HG03442 (cell line): ENCODE measurements around the gene MRPL49.
A peak's percentile ranks its signal among the peaks of the same experiment; 100 is the strongest.

ENCODE experiments used
- ATAC-seq: cut with Tn5 transposase; IDR thresholded peaks from one replicate; pipeline ENCODE4 v1.9.1; 2021; ENCODE audit warnings: mild to moderate bottlenecking, moderate library complexity; ENCODE audit not compliant: unreplicated experiment

The MRPL49 gene

DNA sequence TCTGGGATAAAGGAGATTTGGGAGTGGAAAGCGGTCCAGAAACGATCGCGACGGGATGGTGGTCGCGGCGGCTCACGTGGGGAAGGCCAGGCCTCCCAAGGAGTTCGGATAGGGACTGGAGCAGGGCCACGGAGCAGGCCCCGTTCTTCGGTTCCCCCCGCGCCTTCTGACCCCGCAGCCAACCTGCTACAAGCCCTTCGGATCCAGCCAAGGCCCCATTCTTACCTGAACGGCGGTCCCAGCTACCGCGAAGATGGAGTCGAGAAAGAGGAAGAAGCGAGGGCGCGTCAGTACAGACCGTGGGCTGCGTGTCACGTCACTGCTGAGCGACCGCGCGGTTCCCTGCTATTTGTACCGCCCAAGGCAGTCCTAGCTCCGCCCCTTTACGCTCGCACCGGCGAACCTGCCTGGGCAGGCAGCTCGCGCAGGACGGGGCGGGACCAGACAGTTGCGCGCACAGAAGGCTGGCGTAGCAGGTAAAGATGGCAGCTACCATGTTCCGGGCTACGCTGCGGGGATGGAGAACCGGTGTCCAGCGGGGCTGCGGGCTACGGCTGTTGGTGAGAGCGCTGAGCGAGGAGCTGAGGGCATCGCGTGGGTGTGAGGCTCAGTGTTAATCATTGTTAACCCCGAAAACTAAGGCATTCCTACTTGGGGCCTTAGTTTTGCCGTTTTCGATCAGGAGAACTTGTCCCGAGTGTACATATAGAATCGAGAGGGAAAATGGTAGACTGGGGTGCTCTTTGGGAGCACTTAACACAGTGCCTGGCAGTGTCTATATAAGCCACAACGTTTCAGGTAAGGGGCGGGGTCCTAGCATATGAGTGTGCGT is at the start of gene MRPL49, which contains the start of gene FAU:
Gene MRPL49, plus strand, starts transcription at position 457 of the 832 bp plus-strand sequence. Its CDS starts 26 bp downstream, at position 483.
Gene FAU, minus strand, starts transcription at position 270 of the 832 bp plus-strand sequence. CDS start 321 bp downstream, outside the sequence.
- peak; percentile 70 for ATAC-seq

DNA sequence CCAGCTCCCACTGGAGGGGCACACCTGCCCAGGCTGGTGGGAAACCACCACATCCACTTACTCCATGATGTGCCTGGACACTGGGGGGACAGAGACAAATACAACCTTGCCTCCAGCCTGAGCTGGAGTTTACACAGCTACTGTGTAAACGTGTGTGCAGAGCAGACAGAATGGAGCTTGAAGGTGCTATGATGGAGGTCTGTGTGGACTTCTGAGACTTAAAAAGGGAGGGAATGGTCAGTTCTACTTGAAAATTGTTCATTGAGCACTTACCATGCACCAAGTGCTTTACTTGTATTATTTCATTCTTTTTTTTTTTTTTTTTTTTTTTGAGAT is 49.5 kb upstream of the MRPL49 start:
- no peak for ATAC-seq

- ATAC-seq, result no peak
Measured at GRCh38 chr11:65077451-65077850, 44.7 kb upstream of the MRPL49 start.

DNA sequence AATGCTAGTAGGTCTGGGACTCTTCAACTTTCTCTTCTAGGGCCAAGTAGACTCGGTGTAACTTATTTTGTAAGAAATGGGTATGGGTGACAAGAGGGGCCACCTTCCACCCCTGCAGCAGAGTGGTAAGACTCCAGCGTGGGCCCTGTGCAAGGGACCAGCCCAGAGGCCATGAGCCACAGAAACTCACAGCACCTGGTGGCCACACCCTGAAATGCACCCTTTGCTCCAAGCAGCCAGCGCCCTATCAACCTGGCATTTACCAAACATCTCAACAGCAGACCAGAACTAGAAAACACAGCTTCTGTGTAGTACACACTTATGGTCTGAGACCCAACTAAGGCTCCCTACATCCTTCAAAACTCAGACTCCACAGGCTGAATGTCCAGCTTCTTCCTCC is 44.0 kb upstream of the MRPL49 start:
- no peak for ATAC-seq

GRCh38 chr11:65078786-65079342 is 43.3 kb upstream of the MRPL49 start:
- ATAC-seq, result no peak

GRCh38 chr11:65083134-65083833 is 38.8 kb upstream of the MRPL49 start:
- ATAC-seq, result peak; percentile 16

DNA sequence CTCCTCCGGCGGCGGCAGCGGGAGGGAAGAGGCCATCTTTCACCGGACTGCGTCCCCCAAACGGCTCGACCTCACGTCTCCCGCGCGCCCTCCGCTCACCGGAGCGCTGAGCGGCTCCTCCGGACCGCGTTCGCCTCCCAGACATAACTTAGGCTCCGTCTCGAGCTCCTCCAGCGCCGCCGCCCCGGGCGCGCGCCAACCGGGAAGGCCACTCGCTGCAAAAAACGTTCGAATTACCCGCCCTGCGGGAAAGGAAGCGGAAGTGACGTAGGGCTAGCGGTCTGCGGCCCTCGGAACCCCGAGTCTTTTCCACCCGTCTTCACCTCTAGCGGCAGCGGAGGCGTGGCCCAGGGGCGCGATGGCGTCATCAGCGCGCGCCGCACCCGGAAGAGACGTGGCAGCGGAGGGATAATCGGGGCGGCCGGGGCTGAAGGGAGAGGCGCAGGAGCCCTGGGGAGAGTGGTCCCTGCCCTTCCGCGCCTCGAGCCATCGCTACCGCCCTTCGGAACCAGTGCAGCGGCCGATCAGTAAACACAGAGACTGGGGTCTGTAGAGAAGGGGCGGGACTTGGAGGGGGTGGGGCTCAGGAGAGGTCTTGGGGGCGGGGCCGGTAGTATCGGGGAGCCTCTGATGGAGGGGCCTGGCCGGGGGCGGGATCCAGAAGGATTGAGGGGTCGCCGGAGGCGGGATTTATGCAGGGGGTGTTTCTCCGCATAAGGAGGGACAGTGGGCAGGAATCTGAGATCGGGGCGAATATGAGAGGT is 38.1 kb upstream of the MRPL49 start, which contains the start of the genes CDCA5 and ZFPL1:
Gene CDCA5, minus strand, starts transcription at position 207 of the 764 bp plus-strand sequence. Its CDS starts 62 bp downstream, at position 145.
Gene ZFPL1, plus strand, starts transcription at position 389 of the 764 bp plus-strand sequence. CDS start 477 bp downstream, outside the sequence.
- ATAC-seq, result peak; percentile 71

GRCh38 chr11:65084598-65085375 is 37.3 kb upstream of the MRPL49 start:
- ATAC-seq, result no peak

DNA sequence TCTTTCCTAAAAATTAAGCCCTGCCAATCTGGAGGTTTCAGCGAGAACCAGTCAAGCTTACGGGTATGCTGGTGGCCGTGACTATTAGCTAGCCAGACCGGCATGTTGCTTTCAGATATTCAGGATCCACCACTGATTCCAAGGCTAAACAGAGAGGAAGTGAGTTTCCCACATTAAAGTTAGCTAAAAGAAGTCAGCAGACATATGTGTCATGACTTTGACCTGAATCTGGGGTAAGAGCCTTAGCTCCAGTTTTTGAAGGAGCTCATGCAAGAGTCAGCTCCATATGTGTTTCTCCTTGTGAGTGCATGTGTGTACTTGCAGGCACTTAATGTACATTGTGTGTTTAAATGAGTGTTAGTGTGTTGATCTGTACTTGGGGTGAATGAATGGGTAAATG is 36.7 kb upstream of the MRPL49 start:
- no peak for ATAC-seq

GRCh38 chr11:65086809-65087208 is 35.3 kb upstream of the MRPL49 start:
- ATAC-seq, result no peak

DNA sequence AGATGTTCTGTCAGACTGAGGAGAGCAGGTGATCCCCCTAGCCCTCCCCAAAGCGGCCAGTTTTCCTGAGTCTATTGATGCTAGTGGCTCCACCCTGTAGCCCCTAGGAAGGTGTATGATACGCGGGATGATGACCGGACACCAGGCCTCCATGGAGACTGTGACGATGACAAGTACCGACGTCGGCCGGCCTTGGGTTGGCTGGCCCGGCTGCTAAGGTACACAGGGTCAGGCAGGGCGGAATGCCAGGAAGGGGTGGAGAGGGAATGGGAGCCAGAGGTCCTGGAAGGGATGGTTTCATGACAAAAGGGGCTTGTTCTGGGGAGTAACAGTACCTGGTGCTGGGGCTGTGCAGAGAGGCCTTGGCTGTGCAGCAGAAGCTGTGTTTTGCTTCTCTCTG is 34.9 kb upstream of the MRPL49 start:
- ATAC-seq, result no peak

DNA sequence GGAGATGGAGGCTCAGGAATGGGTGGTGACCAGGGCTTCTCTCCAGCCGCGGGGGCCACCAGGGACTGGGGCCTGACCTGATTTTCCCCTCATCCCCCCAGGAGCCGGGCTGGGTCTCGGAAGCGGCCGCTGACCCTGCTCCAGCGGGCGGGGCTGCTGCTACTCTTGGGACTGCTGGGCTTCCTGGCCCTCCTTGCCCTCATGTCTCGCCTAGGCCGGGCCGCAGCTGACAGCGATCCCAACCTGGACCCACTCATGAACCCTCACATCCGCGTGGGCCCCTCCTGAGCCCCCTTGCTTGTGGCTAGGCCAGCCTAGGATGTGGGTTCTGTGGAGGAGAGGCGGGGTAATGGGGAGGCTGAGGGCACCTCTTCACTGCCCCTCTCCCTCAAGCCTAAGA is 34.3 kb upstream of the MRPL49 start:
- ATAC-seq, result no peak

- ATAC-seq, result no peak
Measured at GRCh38 chr11:65089621-65090020, 32.5 kb upstream of the MRPL49 start.

DNA sequence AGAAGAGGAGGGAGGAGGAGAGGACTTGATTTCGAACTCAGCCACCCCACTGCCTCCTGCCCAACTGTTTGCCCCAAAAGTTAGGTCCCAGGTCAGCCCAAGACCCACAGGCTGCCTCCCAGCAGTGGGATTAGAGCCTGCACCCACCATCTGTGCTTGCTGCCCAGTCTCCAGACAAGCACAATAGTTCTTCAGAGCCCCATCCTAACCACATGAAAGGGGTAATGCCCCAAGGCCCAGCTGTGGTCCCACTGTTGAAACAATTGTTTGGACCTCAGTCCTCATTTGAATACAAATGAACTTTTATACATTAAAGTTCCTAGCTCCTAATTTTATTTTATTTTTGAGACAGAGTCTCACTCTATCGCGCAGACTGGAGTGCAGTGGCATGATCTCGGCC is 31.5 kb upstream of the MRPL49 start:
- ATAC-seq, result no peak

- no peak for ATAC-seq
Measured at GRCh38 chr11:65095427-65095826, 26.7 kb upstream of the MRPL49 start.

GRCh38 chr11:65095974-65096806 is 25.9 kb upstream of the MRPL49 start, which contains the start of gene VPS51:
TSS of gene VPS51 (plus strand) at chr11:65096214. CDS start at chr11:65096251, 37 bp downstream.
- peak; percentile 75 for ATAC-seq

DNA sequence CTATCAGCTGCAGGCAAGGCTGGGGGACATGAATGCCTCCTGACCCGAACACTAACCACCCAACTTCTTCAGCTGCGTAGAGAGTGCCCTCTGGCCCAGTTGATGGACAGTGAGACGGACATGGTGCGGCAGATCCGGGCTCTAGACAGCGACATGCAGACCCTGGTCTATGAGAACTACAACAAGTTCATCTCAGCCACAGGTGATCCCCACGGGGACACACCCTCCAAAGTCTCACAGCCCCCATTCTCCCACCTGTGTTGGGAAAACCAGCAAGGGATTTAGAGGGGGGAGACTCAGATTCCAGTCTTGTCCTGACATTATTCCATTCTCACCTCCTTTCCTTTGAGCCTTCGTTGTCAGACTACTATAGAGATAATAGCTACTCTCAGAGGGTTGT is 25.2 kb upstream of the MRPL49 start:
- no peak for ATAC-seq

- no peak for ATAC-seq
Measured at GRCh38 chr11:65100674-65101350, 21.3 kb upstream of the MRPL49 start.
